SK-N-SH (cell line): ENCODE data around the gene NAALADL2.

ENCODE experiments used
- EZH2phosphoT487 ChIP-seq: fragments of 200-600 bp; sonication (generic); IDR thresholded peaks from 2 replicates; pipeline ENCODE4 v1.6.1; 2017; ENCODE audit warnings: low read depth, mixed run types, mild to moderate bottlenecking, antibody characterized with exemption, moderate library complexity, borderline replicate concordance
- USF1 ChIP-seq: IDR thresholded peaks from 2 replicates; pipeline ENCODE4 v1.4.0; 2012; ENCODE audit warnings: low read depth, borderline replicate concordance

GRCh38 chr3:175325440-175325839 lies 466.3 kb downstream of the NAALADL2 start:
- TF ChIP-seq USF1: no peak
- TF ChIP-seq EZH2phosphoT487: no peak
